GM21723 (cell line): ENCODE measurements around the gene C1orf174.

Experiments used
- ATAC-seq: cut with Tn5 transposase; IDR thresholded peaks from one replicate; pipeline ENCODE4 v1.9.1; 2021; ENCODE audit warnings: mild to moderate bottlenecking, moderate library complexity; ENCODE audit not compliant: unreplicated experiment

Gene C1orf174

GRCh38 chr1:3879099-3879498 lies 21.0 kb downstream of the C1orf174 start:
- no peak for ATAC-seq

DNA sequence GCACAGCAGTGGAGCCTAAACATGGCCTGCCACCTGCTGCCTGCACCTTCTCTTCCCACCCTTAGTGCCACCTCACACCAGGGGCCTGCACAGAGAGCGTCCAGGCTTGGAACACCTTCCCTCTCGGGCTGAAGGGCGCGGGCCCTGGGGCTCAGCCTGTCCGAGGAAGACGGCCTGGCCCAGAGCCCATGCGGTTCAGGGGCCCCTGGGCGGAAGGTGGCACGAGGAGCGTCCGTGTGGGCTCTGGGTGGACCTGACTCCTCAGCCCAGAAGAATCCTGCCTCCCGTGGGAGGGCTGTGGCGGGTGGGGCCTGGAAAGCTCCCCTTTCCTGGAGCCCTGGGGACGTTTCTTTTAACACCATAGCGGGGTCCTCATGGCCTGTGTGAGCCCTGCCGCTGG lies 23.4 kb downstream of the C1orf174 start:
- ATAC-seq: no peak

DNA sequence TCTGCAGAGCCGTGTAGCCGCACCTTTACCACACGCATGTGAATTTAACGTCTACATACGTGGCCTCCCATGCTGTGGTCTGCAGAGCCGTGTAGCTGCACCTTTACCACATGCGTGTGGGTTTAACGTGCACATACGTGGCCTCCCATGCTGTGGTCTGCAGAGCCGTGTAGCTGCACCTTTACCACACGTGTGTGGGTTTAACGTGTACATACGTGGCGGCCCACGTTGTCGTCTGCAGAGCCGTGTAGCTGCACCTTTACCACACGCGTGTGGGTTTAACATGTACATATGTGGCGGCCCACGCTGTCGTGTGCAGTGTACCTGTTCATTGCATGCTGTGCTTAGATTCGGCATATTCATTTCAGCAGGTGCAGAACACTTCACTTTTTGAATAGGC lies 25.3 kb downstream of the C1orf174 start:
- no peak for ATAC-seq

DNA sequence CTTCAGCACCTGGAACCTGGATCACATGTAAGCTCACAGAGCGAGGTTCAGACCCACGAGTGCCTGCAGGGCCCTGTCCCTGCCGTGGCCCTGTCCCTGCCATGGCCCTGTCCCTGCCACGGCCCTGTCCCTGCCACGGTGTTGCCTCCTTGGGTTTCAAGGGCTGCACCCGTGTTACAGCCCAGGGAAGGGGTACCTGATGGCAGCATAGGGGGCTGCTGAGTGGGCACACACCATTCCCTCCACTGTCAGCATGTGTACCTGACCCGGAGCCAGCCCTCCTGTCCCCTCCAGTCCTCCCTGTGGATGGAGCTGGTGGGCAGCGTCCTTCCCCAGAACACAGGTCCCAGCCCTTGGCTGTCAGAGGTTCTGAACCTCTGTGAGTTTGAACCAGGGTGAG lies 27.5 kb downstream of the C1orf174 start:
- no peak for ATAC-seq

GRCh38 chr1:3871451-3871805 lies 28.6 kb downstream of the C1orf174 start:
- ATAC-seq: no peak

DNA sequence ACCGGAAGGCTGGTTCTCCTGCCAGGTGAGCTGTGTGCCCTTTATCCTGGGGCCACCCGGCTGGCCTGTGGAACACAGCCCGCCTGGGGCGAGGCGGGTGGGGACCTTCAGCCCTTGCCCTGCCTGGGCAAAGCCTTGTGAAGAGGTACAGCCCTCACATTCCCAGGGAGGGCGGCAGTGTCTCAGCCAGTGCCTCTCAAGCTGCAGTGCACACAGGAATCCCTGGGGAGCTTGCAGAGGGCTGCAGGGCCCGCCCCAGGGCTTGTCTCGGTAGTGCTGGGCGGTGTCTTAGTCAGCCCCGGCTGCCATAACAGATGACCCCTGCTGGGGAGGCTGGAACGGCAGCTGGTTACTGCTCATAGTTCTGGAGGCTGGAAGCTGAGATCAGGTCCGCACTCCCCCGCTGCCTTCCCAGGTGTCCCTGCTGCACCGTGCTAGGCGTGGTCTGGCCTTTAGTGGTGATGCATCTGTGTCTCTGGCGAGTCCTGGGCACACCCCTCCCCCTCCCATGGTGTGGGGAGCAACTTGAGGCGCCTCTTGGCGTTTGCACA lies 30.2 kb downstream of the C1orf174 start:
- ATAC-seq: no peak

DNA sequence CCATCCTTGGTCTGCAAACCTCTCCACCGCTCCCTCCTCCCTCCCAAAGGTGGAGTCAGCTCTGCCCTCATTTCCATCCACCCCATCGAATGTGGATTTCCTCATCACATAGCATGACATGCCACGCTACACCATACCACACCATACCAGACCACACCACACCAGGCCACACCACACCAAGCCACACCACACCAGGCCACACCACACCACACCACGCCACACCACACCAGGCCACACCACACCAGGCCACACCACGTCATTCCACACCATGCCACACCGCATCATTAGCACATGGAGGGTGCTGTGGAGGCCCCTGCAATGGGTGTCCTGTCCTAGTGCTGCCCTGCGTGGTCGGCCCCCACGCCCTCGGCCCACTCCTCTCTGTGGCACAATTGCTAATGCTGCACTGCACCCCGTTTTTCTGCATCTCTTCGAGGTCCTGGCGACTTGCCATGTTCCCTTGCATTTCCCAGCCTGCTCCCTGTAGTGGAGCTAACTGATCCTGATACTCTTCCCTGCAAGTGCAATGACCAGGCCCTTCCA lies 31.5 kb downstream of the C1orf174 start:
- ATAC-seq: no peak

- ATAC-seq: no peak
Measured at GRCh38 chr1:3865606-3866160, 34.4 kb downstream of the C1orf174 start.

DNA sequence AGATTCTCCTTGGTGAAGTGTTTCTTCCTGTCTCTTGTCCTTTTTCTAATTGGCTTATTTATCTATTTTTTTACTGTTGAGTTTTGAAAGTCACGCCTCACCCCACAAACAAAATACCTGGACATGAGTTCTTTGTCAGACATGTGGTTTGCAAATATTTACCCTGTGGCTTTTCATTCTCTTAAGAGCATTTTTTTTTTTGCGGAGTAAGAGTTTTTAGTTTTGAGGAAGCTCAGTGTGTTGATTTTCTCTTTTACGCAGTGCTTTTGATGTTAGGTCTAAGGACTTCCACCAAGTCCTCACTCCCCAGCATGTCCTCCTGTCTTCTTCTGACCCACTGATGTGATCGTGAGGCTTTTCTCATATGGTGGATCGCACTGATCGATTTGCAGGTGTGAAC lies 35.2 kb downstream of the C1orf174 start:
- no peak for ATAC-seq

GRCh38 chr1:3863231-3863935 lies 36.7 kb downstream of the C1orf174 start:
- ATAC-seq: no peak

- no peak for ATAC-seq
Measured at GRCh38 chr1:3858231-3858981, 41.7 kb downstream of the C1orf174 start.

DNA sequence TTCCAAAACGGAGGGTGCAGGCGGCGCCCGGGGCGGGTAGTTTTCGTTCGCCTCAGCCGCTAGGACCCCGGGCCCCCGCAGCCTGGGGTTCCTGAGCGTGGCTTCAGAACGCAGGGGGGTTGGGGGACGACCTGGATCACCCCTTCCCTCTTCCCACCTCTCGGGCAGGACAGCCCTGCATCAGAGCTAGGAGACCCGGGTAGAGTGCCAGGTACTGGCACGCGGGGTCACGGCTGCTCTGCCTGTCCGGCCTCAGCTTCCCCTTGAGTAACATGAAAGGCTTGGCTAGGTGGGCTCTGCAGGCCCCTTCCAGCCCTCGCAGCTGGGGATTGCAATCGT lies 42.3 kb downstream of the C1orf174 start:
- ATAC-seq: no peak

GRCh38 chr1:3856923-3857790 lies 42.9 kb downstream of the C1orf174 start, which contains the start of the genes CEP104 and DFFB:
Gene CEP104, minus strand, starts transcription at chr1:3857211. Its CDS starts 4,804 bp downstream, at chr1:3852407.
Gene DFFB, plus strand, starts transcription at chr1:3857476. Its CDS starts 128 bp downstream, at chr1:3857604.
- peak; percentile 93 for ATAC-seq

DNA sequence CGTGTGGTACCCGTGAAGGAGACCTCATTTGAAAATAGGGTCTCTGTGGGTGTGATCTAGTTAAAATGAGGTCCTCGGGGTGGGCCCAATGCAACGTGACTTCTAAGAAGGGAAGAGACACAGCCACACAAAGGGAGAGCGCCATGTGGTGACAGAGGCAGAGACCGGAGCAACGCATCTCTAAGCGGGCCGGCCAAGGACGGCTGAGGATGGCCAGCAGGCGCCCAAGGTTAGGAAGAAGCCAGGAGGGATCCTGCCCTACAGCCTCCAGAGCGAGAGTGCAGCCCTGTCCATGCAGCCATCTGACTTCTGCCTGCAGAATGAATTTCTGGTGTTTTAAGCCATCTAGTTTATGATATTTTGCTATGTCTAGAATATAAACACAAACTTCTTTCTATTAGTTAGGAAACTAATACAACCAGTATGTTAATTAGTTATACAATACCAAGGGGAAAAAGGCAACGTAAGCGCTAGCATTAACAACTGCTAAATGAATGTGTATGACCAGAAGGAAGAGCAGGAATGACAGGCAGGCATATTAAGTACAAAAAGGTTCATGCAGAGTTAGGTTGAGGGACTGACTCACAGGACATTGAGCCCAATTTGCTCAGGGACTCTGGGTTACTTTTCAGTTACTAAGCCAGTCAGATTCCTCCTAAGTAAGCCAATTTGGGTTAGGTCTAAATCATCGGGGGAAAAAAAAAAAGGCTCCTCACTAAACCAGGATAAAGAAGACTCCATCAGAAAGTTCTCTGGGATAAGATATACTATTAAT lies 47.2 kb downstream of the C1orf174 start:
- no peak for ATAC-seq

- no peak for ATAC-seq
Measured at GRCh38 chr1:3852091-3852490, 48.0 kb downstream of the C1orf174 start.

- no peak for ATAC-seq
Measured at GRCh38 chr1:3851292-3851691, 48.8 kb downstream of the C1orf174 start.

GRCh38 chr1:3850857-3851256 lies 49.2 kb downstream of the C1orf174 start:
- no peak for ATAC-seq

DNA sequence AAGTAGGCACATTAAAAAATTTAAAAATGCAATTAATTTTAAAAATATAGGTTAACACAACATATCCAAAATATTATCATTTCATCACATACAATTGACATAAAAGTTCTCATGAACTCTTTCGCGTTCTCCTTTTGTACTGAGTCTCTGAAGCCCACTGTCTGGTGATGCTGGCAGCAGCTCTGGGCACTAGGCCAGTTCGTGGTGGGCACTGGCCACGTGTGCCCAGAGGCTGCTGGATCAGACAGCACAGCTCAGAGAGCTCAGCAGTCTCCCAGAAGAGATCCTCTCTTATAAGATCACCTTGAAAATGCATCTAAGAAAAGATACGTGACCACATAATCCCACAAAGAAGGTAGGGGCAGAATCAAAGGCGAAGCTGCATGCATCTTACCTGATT lies 53.0 kb downstream of the C1orf174 start:
- ATAC-seq: no peak

DNA sequence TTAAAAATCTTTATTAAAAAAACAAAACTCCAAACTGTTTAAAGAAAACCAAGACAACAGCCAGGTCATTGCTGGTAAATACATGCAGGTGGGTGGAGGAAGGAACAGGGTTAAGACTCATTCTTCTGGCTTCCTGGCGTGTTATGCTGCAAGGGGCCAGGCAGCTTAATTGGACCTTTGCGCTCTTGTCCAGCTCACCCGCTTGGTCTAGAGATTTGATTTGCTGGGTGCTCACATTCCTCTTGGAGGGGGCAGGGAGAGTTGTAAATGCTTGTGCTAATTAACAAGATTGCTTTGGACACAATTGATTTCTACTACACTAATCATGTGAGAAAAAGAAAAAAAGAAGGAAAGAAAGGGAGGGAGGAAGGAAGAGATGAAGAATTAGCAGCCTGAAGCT lies 53.5 kb downstream of the C1orf174 start:
- no peak for ATAC-seq

DNA sequence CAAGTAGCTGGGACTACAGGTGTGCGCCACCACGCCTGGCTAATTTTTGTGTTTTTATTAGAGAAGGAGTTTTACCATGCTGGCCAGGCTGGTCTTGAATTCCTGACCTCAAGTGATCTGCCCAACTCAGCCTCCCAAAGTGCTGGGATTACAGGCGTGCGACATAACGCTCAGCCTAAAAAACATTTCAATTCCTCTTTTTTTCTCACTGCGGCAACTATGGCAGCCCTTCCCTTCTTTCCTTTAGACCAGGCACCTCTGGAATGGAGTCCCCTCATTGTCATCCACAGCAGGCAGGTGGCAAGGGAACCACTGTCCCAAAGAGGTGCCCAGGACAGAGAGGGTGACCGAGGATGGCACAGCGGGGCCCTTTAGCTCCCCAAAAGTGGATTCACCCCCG lies 57.2 kb downstream of the C1orf174 start:
- ATAC-seq: no peak
